Heart right ventricle (tissue), 16 donors: ENCODE results near the gene SERPINB7. TPM values are rescaled to one million over a fixed set of nuclear protein-coding genes. Genes with fewer than 3 reads are reported as not detected.

Experiments used
- ATAC-seq, 8 donors: fragments of 200-7000 bp; cut with Tn5 transposase; one replicate each; pipeline ENCODE4 v1.9.1; 2020; ENCODE audit warnings: mild to moderate bottlenecking in 8 of 8, moderate library complexity in 8 of 8, moderate number of reproducible peaks in 1 of 8
- DNase-seq, 2 donors: peaks; one replicate each; pipeline ENCODE4 v3.0.0-alpha.2; 2020
- H3K27ac ChIP-seq, 10 donors: fragments of 200-600 bp; sonication (generic) in 2 of 10; one replicate each; pipeline versions ENCODE4 v1.5.0 to v1.8.0; 2020 to 2022; ENCODE audit warnings: mild to moderate bottlenecking in 3 of 10
- H3K27me3 ChIP-seq, 7 donors: fragments of 200-600 bp; one replicate each; pipeline ENCODE4 v1.8.0; 2021 to 2022; ENCODE audit warnings: mild to moderate bottlenecking in 2 of 7
- H3K36me3 ChIP-seq, 9 donors: fragments of 200-600 bp; sonication (generic) in 1 of 9; one replicate each; pipeline versions ENCODE4 v1.5.0 to v1.8.0; 2020 to 2022; ENCODE audit warnings: mild to moderate bottlenecking in 2 of 9
- H3K4me1 ChIP-seq, 9 donors: fragments of 200-600 bp; sonication (generic) in 1 of 9; one replicate each; pipeline versions ENCODE4 v1.5.0 to v1.8.0; 2020 to 2022; ENCODE audit warnings: mild to moderate bottlenecking in 4 of 9
- H3K4me3 ChIP-seq, 10 donors: fragments of 200-600 bp; sonication (generic) in 2 of 10; one replicate each; pipeline versions ENCODE4 v1.5.0 to v1.8.0; 2020 to 2022; ENCODE audit warnings: mild to moderate bottlenecking in 7 of 10, moderate library complexity in 2 of 10
- H3K9me3 ChIP-seq, 11 donors: fragments of 200-600 bp in 10 of 11; sonication (generic) in 2 of 11; one replicate each; pipeline versions ENCODE4 v1.5.0 to v1.8.0; 2013 to 2022; ENCODE audit warnings: mild to moderate bottlenecking in 2 of 11, control low read depth in 1 of 11, moderate library complexity in 1 of 11
- CTCF ChIP-seq, 9 donors: fragments of 200-600 bp; sonication (generic) in 2 of 9; IDR thresholded peaks; one replicate each; pipeline versions ENCODE4 v1.5.0 to v1.8.0; 2021 to 2022; ENCODE audit warnings: antibody characterized with exemption in 9 of 9, mild to moderate bottlenecking in 5 of 9, moderate library complexity in 1 of 9
- WGBS, 2 donors: extraction: QIAGEN DNeasy Blood & Tissue Kit; methylation state at CpG; one replicate each; pipeline ENCODE4 v1.1.7; 2013; ENCODE audit warnings: inconsistent platforms in 1 of 2; 5-methylcytosine and 5-hydroxymethylcytosine counted together
- intact Hi-C, 10 donors: fragments of 100-400 bp; cut with DNase I; formaldehyde crosslinking; loops; one replicate each; pipeline versions ENCODE4 v1.11.1 to v1.14.2; 2022
- polyA plus RNA-seq, 2 donors: library from polyadenylated mRNA; stranded (reverse); fragments of 200-250 nt; gene quantifications; one replicate each; pipeline ENCODE4 v1.2.3, GENCODE V29; 2013
- total RNA-seq, 10 donors: library from RNA; stranded (reverse); fragmentation: NEBNext Ultra II Directional in 3 of 10; extraction: Animal tissue kit (Norgen Biotek cat#: 25700) in 3 of 10; gene quantifications; one replicate each; pipeline versions ENCODE4 v1.2.1 to v1.2.4, GENCODE V29; 2021 to 2023
- donor health status: Arrhythmogenic right ventricular cardiomyopathy.
- donor health status: ischemic (EF 13 %, LVEDD 7.1; RV severe dilation, severe dysfunction).
- donor health status: healthy with polysubstance abuse.
- donor health status: DM: no; HTN: yes; CAD: no.
- donor health status: DM: no; HTN: no; CAD: no.
- donor health status: ischemic (EF 25% LVEDD 6.9; RV normal size, moderate dysfunction).
- donor health status: ischemic (EF 25% LVEDD 5.7; RV mildly dilated, moderate dysfunction).
- donor health status: healthy.
- donor health status: DM: yes; HTN: yes; CAD: no.
- donor health status: Ischemic cardiomyopathy.
- donor health status: ischemic (EF 35%, LVEDD 5.7; RV mildly dilated, moderate dysfunction).
- donor health status: nonischemic (EF 11% LVEDD 7.7; RV severe dilation, severe dysfunction).
- donor health status: DM: yes; HTN: yes; CAD: no.
- donor health status: PGD.
- donor health status: ischemic (EF 29% LVEDD 5.4; RV normal size, mild dysfunction).
- donor health status: nonischemic (EF 23%, LVEDD 6.1; RV moderate dilation, normal function).

SERPINB7 gene
- total and polyA plus RNA-seq, 12 donors, result not detected

GRCh38 chr18:63850636-63851035, 75.4 kb downstream of the SERPINB7 start:
- intact Hi-C loops, result no loop called here
- Histone ChIP-seq H3K9me3 (peaks cover 0 to 11% (median 0%) of the 10 kb centered on the region in 11 donors), H3K36me3 (no peaks in the 10 kb centered on the region), H3K27me3 (no peaks in the 10 kb centered on the region), H3K27ac (no peak overlapping the region), H3K4me3 (no peak overlapping the region), H3K4me1 (no peaks in the 10 kb centered on the region)
- WGBS, 2 donors, result 72 to 75% methylated on average over 2 of the region's 2 CpGs
- ATAC-seq (no peak), DNase-seq (no peak)
- no peak for TF ChIP-seq CTCF (IDR thresholded peaks at IDR 0.05)

Other genes with a start within 250 kb of the SERPINB7 start
- not detected for gene SERPINB12, start 233.0 kb upstream of the SERPINB7 start, total RNA-seq
- not detected for gene SERPINB12, start 233.0 kb upstream of the SERPINB7 start, polyA plus RNA-seq
- not detected for gene SERPINB13, start 188.1 kb upstream of the SERPINB7 start, total RNA-seq
- under 1 TPM in 1 of 2 donors, not detected in 1; 0.04 TPM for gene SERPINB13, start 188.1 kb upstream of the SERPINB7 start, polyA plus RNA-seq
- gene SERPINB4, start 131.2 kb upstream of the SERPINB7 start, total RNA-seq, result not detected
- gene SERPINB4, start 131.2 kb upstream of the SERPINB7 start, polyA plus RNA-seq, result under 1 TPM in 1 of 2 donors, not detected in 1; 0.10 TPM
- not detected for gene SERPINB3, start 113.5 kb upstream of the SERPINB7 start, total RNA-seq
- gene SERPINB3, start 113.5 kb upstream of the SERPINB7 start, polyA plus RNA-seq, result under 1 TPM in 1 of 2 donors, not detected in 1; 0.14 TPM
- not detected for gene SERPINB11, start 72.5 kb upstream of the SERPINB7 start, total RNA-seq
- gene SERPINB11, start 72.5 kb upstream of the SERPINB7 start, polyA plus RNA-seq, result not detected
- gene SERPINB2, start 112.3 kb downstream of the SERPINB7 start, total RNA-seq, result under 1 TPM in 2 of 10 donors, not detected in 8; 0.14 to 0.20 TPM
- gene SERPINB2, start 112.3 kb downstream of the SERPINB7 start, polyA plus RNA-seq, result under 1 TPM in 1 of 2 donors, not detected in 1; 0.12 TPM
- gene SERPINB10, start 132.5 kb downstream of the SERPINB7 start, total RNA-seq, result not detected
- gene SERPINB10, start 132.5 kb downstream of the SERPINB7 start, polyA plus RNA-seq, result not detected
- under 1 TPM in 3 of 10 donors, not detected in 7; 0.13 to 0.88 (median 0.57) TPM for gene HMSD, start 173.9 kb downstream of the SERPINB7 start, total RNA-seq
- under 1 TPM in 1 of 2 donors, not detected in 1; 0.03 TPM for gene HMSD, start 173.9 kb downstream of the SERPINB7 start, polyA plus RNA-seq
- gene SERPINB8, start 194.7 kb downstream of the SERPINB7 start, total RNA-seq, result 10 to 100 TPM in 1 of 10 donors, 1 to 10 TPM in 8, under 1 TPM in 1; 0.81 to 10.9 (median 2.5) TPM
- 10 to 100 TPM in 1 of 2 donors, 1 to 10 TPM in 1; 1.3 to 10.3 TPM for gene SERPINB8, start 194.7 kb downstream of the SERPINB7 start, polyA plus RNA-seq